Measurements from ENCODE around the gene MTUS2.

MTUS2 gene

DNA sequence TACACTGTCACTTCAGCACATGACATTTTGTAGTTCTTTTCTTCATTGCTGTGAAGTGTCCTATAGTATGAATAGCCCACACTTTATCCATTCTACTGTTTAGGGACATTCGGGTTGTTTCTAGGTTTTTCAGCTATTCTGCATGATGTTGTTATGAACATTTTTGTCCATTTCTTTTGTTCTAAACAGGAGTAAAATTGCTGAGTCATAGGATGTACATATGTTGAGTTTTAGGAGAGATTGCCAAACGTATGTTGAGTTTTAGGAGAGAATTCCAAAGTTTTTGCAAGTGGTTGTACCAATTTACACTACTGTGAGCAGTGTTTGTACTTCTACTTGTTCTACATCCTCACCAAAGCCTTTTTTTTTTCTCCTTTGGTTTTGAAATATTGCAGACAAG is 115.0 kb downstream of the MTUS2 start:
- FAIRE-seq (no peak), DNase-seq (ENCODE audit: insufficient read length, low spot score) (no peak)
- no peak for TF ChIP-seq POU2F2 (IDR thresholded peaks at IDR 0.05; ENCODE audit: low read depth, low read length)
- TF ChIP-seq POLR2A (IDR thresholded peaks at IDR 0.05; ENCODE audit: low read depth, low read length), result no peak
- no peak for TF ChIP-seq PAX5 (IDR thresholded peaks at IDR 0.05; ENCODE audit: insufficient read depth, low read length, severe bottlenecking)
- TF ChIP-seq SPI1 (IDR thresholded peaks at IDR 0.05; ENCODE audit: low read depth, low read length), result no peak
- TF ChIP-seq POLR2AphosphoS5 (IDR thresholded peaks at IDR 0.05; ENCODE audit: low read depth, low read length), result no peak
- TF ChIP-seq TAF1 (IDR thresholded peaks at IDR 0.05; ENCODE audit: low read depth, low read length), result no peak

DNA sequence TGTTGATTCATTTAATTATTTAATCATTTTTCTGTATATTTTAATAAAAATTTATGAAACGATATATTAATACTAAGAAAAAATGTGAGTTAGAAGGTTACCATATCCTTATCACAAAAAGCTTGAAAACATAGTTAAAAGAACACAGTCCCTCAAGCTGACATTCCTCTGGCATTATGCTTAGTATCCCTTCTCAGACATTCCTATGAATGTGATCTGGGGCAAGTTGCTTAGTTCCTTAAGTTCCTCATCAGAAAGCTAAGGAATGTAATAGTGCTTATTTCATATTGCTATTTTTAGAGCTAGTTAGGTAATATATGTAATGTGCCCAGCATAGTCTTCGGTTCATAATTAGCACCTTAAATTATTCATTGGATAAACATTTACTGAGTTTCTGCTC is 122.8 kb downstream of the MTUS2 start:
- DNase-seq (ENCODE audit: insufficient read length, low spot score), result no peak

DNA sequence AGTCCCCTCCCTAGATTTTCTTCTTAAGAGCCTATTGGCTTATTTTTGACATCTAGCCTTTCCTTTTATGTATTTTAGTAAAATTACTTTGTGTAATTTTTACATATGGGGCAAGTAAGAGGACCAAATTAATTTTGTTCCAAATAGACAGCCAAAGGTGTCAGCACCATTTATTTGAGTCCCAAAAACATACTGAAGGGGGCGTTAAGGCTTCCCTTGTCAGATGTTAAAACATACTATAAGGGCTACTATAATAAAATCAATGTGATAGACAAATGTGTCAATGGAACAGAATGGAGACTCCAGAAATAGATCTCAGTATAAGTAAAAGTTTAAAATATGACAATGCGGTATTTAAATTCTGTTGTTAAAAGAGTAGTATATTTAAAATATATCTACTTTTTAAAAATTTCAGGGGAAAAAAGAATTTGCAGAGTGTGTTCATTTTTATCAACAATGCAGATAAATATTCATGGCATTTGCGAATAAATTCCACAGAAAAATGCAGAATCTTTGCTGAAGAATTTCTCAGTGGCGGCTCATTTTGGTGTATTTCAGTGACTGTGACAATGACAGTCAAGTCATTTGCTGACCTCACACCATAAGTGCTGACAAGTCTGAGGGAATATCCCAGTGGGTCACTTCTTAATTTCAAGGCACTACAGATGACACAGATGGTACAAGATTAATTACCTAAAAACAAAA is 133.7 kb downstream of the MTUS2 start:
- TF ChIP-seq POLR2AphosphoS5 (IDR thresholded peaks at IDR 0.05; ENCODE audit: low read depth, low read length) (no peak), TAF1 (IDR thresholded peaks at IDR 0.05; ENCODE audit: low read depth, low read length) (no peak), PAX5 (IDR thresholded peaks at IDR 0.05; ENCODE audit: insufficient read depth, low read length, severe bottlenecking) (no peak), POU2F2 (IDR thresholded peaks at IDR 0.05; ENCODE audit: low read depth, low read length) (no peak), POLR2A (IDR thresholded peaks at IDR 0.05; ENCODE audit: low read depth, low read length) (no peak), SPI1 (IDR thresholded peaks at IDR 0.05; ENCODE audit: low read depth, low read length) (no peak)
- FAIRE-seq (no peak), DNase-seq (ENCODE audit: insufficient read length, low spot score) (no peak)

More for the DNA sequence above, 122.8 kb downstream of the MTUS2 start:
- no peak for FAIRE-seq
- TF ChIP-seq PAX5 (IDR thresholded peaks at IDR 0.05; ENCODE audit: insufficient read depth, low read length, severe bottlenecking) (no peak), POLR2A (IDR thresholded peaks at IDR 0.05; ENCODE audit: low read depth, low read length) (no peak), POLR2AphosphoS5 (IDR thresholded peaks at IDR 0.05; ENCODE audit: low read depth, low read length) (no peak), TAF1 (IDR thresholded peaks at IDR 0.05; ENCODE audit: low read depth, low read length) (no peak), SPI1 (IDR thresholded peaks at IDR 0.05; ENCODE audit: low read depth, low read length) (no peak), POU2F2 (IDR thresholded peaks at IDR 0.05; ENCODE audit: low read depth, low read length) (no peak)

DNA sequence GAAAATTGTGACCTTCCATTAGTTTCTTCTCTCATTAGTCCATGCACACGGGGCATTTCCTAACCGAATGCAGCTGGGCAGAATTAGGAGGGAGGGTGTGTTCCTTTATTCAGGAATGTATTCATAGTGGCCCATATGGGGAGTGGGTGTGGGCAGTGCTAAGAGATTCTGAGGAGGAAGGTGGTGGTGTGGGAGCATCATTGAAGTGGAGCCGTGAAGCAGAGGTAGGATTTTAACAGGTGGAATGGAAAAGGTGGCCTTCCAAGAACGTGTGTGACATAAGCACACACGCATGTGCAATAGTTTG is 134.2 kb downstream of the MTUS2 start:
- no peak for DNase-seq (ENCODE audit: insufficient read length, low spot score)
- TF ChIP-seq POLR2AphosphoS5 (IDR thresholded peaks at IDR 0.05; ENCODE audit: low read depth, low read length) (no peak), SPI1 (IDR thresholded peaks at IDR 0.05; ENCODE audit: low read depth, low read length) (no peak), POLR2A (IDR thresholded peaks at IDR 0.05; ENCODE audit: low read depth, low read length) (no peak), PAX5 (IDR thresholded peaks at IDR 0.05; ENCODE audit: insufficient read depth, low read length, severe bottlenecking) (no peak), TAF1 (IDR thresholded peaks at IDR 0.05; ENCODE audit: low read depth, low read length) (no peak), POU2F2 (IDR thresholded peaks at IDR 0.05; ENCODE audit: low read depth, low read length) (no peak)
- no peak for FAIRE-seq

DNA sequence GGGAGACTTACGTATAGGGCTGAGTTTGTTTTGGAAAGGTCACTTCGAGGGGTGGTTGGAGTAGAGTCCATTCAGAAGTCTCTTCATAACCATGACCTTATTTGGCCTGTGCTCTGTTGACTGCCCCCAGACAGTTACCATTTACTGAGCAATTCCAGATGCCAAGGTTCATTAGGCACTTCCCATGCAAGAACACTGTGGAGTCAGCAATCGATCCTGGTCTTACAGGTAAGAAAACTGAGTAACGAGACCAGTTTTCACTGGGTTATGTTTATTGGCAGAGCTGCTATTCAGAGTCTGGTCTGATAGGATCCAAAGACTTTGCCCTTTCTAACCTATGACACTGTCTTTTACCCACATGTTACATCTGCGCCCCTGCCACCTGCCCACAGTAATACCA is 134.7 kb downstream of the MTUS2 start:
- FAIRE-seq (no peak), DNase-seq (ENCODE audit: insufficient read length, low spot score) (no peak)
- TF ChIP-seq POLR2AphosphoS5 (IDR thresholded peaks at IDR 0.05; ENCODE audit: low read depth, low read length) (no peak), SPI1 (IDR thresholded peaks at IDR 0.05; ENCODE audit: low read depth, low read length) (no peak), POU2F2 (IDR thresholded peaks at IDR 0.05; ENCODE audit: low read depth, low read length) (no peak), POLR2A (IDR thresholded peaks at IDR 0.05; ENCODE audit: low read depth, low read length) (no peak), PAX5 (IDR thresholded peaks at IDR 0.05; ENCODE audit: insufficient read depth, low read length, severe bottlenecking) (no peak), TAF1 (IDR thresholded peaks at IDR 0.05; ENCODE audit: low read depth, low read length) (no peak)

DNA sequence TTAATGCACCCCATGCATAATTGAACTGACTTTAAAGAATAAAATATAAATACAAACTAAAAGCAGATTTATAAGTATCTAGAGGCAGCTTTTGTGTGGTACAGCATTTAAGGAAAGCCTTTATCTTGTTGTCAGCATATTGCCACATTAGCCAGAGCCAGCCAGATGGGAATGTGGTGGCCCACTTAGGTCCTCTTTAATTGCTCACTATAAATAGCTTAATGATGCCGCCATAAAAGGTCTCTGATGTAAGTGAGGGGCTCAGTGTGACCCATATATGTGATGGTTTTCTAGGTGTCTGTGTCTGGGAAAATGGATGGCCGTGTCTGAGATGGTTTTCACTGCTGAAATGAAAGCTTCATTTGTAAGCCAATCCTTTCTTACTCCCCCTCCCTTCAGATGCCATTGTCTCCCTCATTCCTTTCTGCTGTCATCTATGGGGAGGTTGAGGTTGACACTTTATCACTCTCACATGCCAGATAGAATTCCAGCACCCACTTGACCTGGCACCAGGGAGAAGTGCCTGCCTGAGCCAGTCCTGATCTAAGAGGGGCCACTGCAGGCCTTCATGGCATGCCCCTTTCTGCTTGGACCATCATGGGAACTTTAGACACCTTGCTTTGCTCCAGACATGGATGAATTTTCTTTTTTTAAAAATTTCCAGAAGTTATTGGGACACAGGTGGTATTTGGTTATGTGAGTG is 135.3 kb downstream of the MTUS2 start:
- no peak for FAIRE-seq

DNA sequence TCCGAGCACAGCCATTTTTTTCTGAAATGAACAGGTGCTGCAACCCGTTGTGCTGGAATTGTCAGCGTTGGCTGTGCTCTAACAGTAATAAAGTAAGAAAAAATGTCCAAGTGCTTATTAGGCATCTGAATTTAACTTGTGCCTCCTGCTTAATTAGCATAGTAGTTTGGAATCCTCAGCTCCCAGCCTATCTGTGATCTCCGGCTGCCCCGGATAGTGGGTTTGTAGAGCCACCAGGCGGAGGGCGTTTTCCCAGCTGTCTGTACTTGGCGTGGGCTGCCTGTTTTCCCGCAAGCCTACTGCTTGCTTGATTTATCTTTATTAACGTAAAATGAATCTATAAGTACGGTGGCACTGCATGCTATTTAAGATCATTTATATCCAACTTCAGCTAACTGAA is 137.9 kb downstream of the MTUS2 start:
- FAIRE-seq (no peak), DNase-seq (ENCODE audit: insufficient read length, low spot score) (no peak)
- no peak for TF ChIP-seq POLR2AphosphoS5 (IDR thresholded peaks at IDR 0.05; ENCODE audit: low read depth, low read length)
- no peak for TF ChIP-seq SPI1 (IDR thresholded peaks at IDR 0.05; ENCODE audit: low read depth, low read length)

More for the DNA sequence above, 135.3 kb downstream of the MTUS2 start:
- DNase-seq (ENCODE audit: insufficient read length, low spot score), result no peak
- no peak for TF ChIP-seq POLR2AphosphoS5 (IDR thresholded peaks at IDR 0.05; ENCODE audit: low read depth, low read length)
- no peak for TF ChIP-seq TAF1 (IDR thresholded peaks at IDR 0.05; ENCODE audit: low read depth, low read length)
- no peak for TF ChIP-seq POLR2A (IDR thresholded peaks at IDR 0.05; ENCODE audit: low read depth, low read length)
- TF ChIP-seq SPI1 (IDR thresholded peaks at IDR 0.05; ENCODE audit: low read depth, low read length), result no peak
- no peak for TF ChIP-seq POU2F2 (IDR thresholded peaks at IDR 0.05; ENCODE audit: low read depth, low read length)
- no peak for TF ChIP-seq PAX5 (IDR thresholded peaks at IDR 0.05; ENCODE audit: insufficient read depth, low read length, severe bottlenecking)

DNA sequence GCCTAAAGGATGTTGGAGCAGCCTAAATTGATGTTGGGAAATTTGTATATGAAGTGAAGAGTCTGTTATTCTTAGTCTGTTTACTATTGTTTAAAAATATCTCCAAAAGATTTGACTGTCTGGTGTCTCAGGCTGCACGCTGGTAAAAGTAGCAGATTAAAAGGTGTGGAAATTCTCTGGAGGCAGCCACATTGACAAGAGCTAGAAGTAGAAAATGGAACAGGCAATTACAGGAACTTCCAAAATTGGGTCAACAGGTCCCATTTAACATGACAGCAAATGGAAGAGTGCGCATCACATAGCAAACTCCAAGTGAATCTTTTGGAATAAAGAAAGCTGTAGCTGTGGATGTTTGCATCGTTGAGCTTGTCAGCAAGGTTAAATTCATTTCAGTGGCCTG is 138.3 kb downstream of the MTUS2 start:
- TF ChIP-seq TAF1 (IDR thresholded peaks at IDR 0.05; ENCODE audit: low read depth, low read length), result no peak
- no peak for TF ChIP-seq SPI1 (IDR thresholded peaks at IDR 0.05; ENCODE audit: low read depth, low read length)
- TF ChIP-seq POLR2AphosphoS5 (IDR thresholded peaks at IDR 0.05; ENCODE audit: low read depth, low read length), result no peak
- TF ChIP-seq PAX5 (IDR thresholded peaks at IDR 0.05; ENCODE audit: insufficient read depth, low read length, severe bottlenecking), result no peak
- TF ChIP-seq POU2F2 (IDR thresholded peaks at IDR 0.05; ENCODE audit: low read depth, low read length), result no peak
- no peak for TF ChIP-seq POLR2A (IDR thresholded peaks at IDR 0.05; ENCODE audit: low read depth, low read length)
- DNase-seq (ENCODE audit: insufficient read length, low spot score), result no peak
- FAIRE-seq, result no peak

DNA sequence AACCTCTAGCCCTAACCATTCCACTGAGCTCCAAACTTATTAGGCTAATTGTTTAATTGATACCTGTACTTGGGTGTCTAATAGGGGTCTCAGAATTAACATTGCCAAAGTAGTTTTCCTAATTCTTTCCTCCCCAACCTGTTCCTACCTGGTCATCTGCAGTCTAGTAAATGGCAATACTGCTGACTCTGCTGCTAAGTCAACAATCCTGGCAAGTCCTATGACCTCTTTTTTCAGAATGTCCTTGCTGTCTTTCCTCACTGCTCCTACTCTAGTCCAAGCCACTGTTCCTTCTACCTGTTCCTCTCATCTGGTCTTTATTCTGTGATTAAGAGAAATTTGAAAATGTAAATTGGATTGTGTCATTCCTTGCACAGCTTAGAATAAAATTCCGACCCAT is 143.9 kb downstream of the MTUS2 start:
- TF ChIP-seq SPI1 (IDR thresholded peaks at IDR 0.05; ENCODE audit: low read depth, low read length), result no peak
- TF ChIP-seq POLR2AphosphoS5 (IDR thresholded peaks at IDR 0.05; ENCODE audit: low read depth, low read length), result no peak
- no peak for TF ChIP-seq TAF1 (IDR thresholded peaks at IDR 0.05; ENCODE audit: low read depth, low read length)
- no peak for TF ChIP-seq POU2F2 (IDR thresholded peaks at IDR 0.05; ENCODE audit: low read depth, low read length)
- no peak for TF ChIP-seq POLR2A (IDR thresholded peaks at IDR 0.05; ENCODE audit: low read depth, low read length)
- TF ChIP-seq PAX5 (IDR thresholded peaks at IDR 0.05; ENCODE audit: insufficient read depth, low read length, severe bottlenecking), result no peak
- FAIRE-seq, result no peak
- DNase-seq (ENCODE audit: insufficient read length, low spot score), result no peak
